Measurements from ENCODE around the gene VASN.

VASN gene

GRCh38 chr16:4409081-4409932, 37.7 kb downstream of the VASN start:
- in situ Hi-C loops (cut with HindIII; ENCODE audit: low pct_ligation_motif_present, low pct_unique_long_range_greater_than_20kb, low sequenced_read_pairs) = no loop called here
- peak; percentile 64 for DNase-seq

DNA sequence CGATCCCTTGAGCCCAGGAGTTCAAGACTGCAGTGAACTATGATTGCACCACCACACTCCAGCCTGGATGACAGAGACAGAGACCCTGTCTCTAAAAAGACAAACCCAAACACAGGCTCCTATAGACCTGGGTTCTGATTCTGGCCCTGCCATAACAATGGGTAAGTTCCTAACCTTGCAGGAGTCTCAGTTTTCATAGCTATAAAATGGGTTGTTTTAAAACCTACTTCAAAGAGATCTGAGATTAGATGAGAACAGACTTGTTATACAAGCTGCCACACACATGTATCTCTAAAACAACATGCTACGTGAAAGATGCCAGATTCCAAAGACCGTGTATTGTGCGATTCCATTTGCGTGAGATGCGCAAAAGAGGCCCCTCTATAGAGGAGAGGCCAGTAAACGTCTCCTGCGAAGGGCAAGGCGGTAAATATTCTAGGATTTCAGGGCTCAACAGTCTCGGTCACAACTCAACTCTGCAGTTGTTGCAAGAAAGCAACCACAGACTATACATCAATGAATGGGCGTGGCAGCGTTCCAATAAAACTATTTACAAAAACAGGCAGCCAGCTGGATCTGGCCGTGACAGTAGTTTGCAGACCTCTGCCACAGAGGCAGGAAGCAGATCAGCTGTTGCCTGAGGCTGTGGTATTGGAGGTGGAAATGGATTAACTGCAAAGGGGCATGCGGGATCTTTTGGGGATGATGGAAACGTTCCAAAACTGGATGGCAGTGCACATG, 38.9 kb downstream of the VASN start:
- DNase-seq = no peak
- in situ Hi-C loops (cut with HindIII; ENCODE audit: low pct_ligation_motif_present, low pct_unique_long_range_greater_than_20kb, low sequenced_read_pairs) = no loop called here

GRCh38 chr16:4411684-4412083, 40.0 kb downstream of the VASN start:
- in situ Hi-C loops (cut with HindIII; ENCODE audit: low pct_ligation_motif_present, low pct_unique_long_range_greater_than_20kb, low sequenced_read_pairs) = no loop called here

GRCh38 chr16:4412159-4412558, 40.5 kb downstream of the VASN start:
- no peak for DNase-seq
- in situ Hi-C loops (cut with HindIII; ENCODE audit: low pct_ligation_motif_present, low pct_unique_long_range_greater_than_20kb, low sequenced_read_pairs) = no loop called here

More at GRCh38 chr16:4411684-4412083, 40.0 kb downstream of the VASN start:
- DNase-seq = no peak

GRCh38 chr16:4412854-4413253, 41.2 kb downstream of the VASN start:
- no peak for DNase-seq
- in situ Hi-C loops (cut with HindIII; ENCODE audit: low pct_ligation_motif_present, low pct_unique_long_range_greater_than_20kb, low sequenced_read_pairs) = no loop called here

- no peak for DNase-seq
- in situ Hi-C loops (cut with HindIII; ENCODE audit: low pct_ligation_motif_present, low pct_unique_long_range_greater_than_20kb, low sequenced_read_pairs) = no loop called here
These were observed 42.7 kb downstream of the VASN start for GRCh38 chr16:4414187-4414917.

GRCh38 chr16:4415538-4416199, 44.0 kb downstream of the VASN start:
- DNase-seq = peak; percentile 44
- in situ Hi-C loops (cut with HindIII; ENCODE audit: low pct_ligation_motif_present, low pct_unique_long_range_greater_than_20kb, low sequenced_read_pairs) = no loop called here

- in situ Hi-C loops (cut with HindIII; ENCODE audit: low pct_ligation_motif_present, low pct_unique_long_range_greater_than_20kb, low sequenced_read_pairs) = no loop called here
- peak; percentile 93 for DNase-seq
These were observed 44.8 kb downstream of the VASN start, which contains the start of gene CORO7 for GRCh38 chr16:4416200-4417032. Gene CORO7 (minus strand): TSS chr16:4416596. CDS start chr16:4416518, 78 bp downstream.

DNA sequence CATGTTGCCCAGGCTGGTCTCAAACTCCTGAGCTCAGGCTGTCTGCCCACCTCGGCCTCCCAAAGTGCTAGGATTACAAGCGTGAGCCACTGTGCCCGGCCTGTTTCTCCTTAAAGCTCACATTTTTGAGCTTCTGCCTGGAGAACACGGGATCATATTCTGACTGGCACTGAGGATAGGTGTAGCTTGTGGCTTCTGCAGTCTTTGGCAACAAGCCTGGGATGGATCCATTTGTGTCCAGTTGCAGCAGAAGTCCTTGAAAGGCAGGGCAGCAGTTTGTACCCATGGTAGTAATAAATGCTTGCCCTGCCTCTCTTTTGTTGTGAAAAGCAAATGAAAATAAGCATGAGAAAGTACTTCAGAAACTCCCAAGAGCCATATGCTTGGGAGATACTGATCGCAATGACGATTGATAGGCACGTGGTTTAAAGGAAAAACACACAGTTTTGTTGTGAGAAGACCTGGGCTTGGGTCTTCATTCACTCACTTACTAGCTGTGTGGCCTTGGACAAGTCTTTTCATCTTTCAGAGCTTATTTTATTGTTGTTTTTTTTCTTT, 47.8 kb downstream of the VASN start:
- in situ Hi-C loops (cut with HindIII; ENCODE audit: low pct_ligation_motif_present, low pct_unique_long_range_greater_than_20kb, low sequenced_read_pairs) = no loop called here

DNA sequence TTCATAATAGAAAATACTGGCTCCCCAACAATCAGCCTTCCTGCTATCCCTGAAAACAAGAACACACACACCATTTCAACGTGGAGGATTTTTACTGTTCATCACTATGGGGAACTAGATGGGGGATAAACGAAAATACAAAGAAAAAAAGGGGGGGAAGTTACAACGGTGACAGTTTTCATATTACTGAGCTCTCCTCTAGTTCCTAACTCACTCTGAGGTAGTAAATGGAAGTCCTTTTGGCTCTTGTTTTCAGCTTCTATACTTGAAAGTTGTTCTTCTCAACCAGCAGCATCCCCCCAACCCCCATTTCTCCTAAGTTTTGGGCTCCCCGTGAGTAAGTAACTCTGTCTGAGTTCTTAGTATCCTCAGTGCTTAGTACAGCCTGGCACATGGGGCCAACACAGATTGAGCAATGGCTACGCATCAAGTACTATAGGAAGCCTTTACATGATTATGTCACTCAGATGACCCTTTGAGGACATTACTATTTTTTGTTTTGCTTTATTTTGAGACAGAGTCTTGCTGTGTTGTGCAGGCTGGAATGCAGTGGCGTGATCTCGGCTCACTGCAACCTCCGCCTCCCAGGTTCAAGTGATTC, 49.0 kb downstream of the VASN start:
- no peak for DNase-seq
- in situ Hi-C loops (cut with HindIII; ENCODE audit: low pct_ligation_motif_present, low pct_unique_long_range_greater_than_20kb, low sequenced_read_pairs) = no loop called here

More for the DNA sequence above, 47.8 kb downstream of the VASN start:
- DNase-seq = no peak

DNA sequence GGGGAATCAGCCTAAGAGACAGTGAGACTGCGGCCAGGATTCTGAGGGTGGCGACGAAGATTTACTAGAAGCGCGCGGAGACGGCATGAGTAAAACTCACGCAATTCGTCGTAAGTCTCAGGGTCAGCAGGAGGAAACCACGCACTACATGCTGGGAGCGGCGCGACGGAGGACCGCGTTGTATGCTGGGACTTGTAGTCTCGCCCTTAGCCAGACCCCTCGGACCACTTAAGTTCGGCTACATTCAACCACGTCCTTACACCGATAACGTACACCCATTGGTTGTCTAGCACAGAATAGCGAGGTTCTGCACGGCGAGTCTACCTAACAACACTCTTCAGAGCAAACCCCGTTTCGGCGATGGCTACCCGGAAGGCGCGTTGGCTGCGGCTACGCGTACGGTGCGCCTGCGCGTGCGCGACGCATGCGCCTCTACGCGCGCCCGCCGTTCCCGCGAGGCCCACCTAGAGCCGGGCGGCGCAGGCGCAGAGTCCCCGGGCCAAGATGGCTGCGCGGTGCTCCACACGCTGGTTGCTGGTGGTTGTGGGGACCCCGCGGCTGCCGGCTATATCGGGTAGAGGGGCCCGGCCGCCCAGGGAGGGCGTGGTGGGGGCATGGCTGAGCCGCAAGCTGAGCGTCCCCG, 53.9 kb downstream of the VASN start, which contains the start of gene DNAJA3:
Gene DNAJA3 (plus strand): TSS at position 491 of the 643 bp plus-strand sequence. CDS start 14 bp downstream, at position 505.
- in situ Hi-C loops (cut with HindIII; ENCODE audit: low pct_ligation_motif_present, low pct_unique_long_range_greater_than_20kb, low sequenced_read_pairs) = no loop called here
- peak; percentile 97 for DNase-seq

GRCh38 chr16:4426021-4426684, 54.5 kb downstream of the VASN start:
- in situ Hi-C loops (cut with HindIII; ENCODE audit: low pct_ligation_motif_present, low pct_unique_long_range_greater_than_20kb, low sequenced_read_pairs) = no loop called here
- peak; percentile 33 for DNase-seq

DNA sequence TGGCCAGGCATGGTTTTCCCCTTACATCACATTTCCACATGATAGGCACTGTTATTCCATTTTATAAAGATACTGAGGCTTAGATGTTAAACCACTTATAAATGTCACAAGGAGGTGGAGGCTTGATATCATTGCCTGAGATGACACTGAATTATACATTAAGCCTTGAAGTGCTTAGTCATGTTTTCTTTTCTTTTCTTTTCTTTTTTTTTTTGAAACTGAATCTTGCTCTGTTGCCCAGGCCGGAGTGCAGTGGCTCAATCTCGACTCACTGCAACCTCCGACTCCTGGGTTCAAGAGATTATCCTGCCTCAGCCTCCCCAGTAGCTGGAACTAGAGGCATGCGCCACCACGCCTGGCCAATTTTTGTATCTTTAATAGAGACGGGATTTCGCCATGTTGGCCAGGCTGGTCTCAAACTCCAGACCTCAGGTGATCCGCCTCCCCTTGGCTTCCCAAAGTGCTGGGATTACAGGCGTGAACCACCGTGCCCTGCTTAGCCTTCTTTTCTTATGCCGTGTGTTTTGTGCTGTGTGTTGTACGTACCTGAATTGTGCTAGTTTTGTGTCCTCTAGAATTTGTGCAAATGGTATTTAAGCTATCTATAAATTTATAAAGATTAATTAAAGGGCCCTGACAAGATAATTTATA, 55.2 kb downstream of the VASN start:
- DNase-seq = no peak
- in situ Hi-C loops (cut with HindIII; ENCODE audit: low pct_ligation_motif_present, low pct_unique_long_range_greater_than_20kb, low sequenced_read_pairs) = no loop called here

DNA sequence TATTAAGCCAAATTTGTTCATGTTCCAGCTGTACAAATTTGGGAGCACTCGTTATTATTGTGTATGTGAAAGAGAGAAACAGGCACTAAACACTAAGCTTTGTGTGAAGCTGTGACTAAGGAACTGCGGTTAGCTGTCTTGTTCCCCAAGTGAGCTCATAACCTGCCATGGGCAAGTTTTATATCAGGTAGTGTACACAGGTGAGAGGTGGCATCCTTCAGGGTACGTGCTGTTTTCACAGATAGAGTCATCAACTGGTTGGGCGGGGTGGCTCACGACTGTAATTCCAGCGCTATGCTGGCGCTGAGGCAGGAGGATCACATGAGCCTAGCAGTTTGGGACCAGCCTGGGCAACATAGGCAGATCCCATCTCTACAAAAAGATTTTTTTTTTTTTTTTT, 56.9 kb downstream of the VASN start:
- DNase-seq = no peak
- in situ Hi-C loops (cut with HindIII; ENCODE audit: low pct_ligation_motif_present, low pct_unique_long_range_greater_than_20kb, low sequenced_read_pairs) = no loop called here

DNA sequence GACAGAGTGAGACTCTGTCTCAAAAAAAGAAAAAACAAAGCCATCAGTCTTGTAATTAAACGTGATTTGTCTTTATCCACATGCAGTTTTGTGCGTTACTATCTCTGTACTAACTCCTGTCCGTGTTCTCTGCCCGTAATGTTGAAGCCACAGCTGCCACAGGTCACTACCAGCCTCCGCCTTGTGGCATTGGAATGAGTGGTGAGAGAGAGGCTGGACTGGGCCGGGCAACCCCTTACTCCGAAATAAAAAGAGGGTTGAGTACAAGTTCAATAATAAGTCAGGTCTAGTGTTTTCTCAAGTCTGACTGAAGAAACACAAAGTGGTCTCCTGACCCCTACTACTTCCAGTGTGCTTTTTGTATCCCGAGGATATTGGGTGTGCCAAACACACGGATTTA, 59.4 kb downstream of the VASN start:
- no peak for DNase-seq
- in situ Hi-C loops (cut with HindIII; ENCODE audit: low pct_ligation_motif_present, low pct_unique_long_range_greater_than_20kb, low sequenced_read_pairs) = no loop called here
